Activated T-cell treated with anti-CD3 and anti-CD28 coated beads for 48 hours (primary cell): ENCODE measurements around the gene NAT8L.

Experiments
- DNase-seq: peaks from one replicate; pipeline ENCODE4 v3.0.0-alpha.2; 2020; ENCODE audit warnings: low read depth

NAT8L gene

DNA sequence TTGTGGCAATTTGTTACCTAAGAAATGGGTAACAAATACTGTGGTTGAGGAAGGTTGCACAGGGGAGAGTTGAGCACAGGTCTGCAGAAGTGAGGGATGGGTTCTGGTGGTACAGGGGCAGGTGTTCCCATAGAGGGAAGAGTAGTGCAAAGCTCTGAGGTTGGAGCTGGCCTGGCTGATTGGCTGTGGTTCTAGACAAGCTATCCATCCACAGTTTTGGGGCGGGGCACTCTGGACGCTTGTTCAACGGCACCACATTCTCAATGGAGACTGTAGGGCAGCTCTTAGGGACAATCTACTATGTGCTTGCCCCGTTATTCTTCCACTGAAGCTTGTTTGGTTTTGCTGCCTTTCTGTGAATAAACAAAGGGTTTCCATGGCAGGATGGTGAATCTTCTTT is 35.4 kb downstream of the NAT8L start:
- DNase-seq, result no peak

DNA sequence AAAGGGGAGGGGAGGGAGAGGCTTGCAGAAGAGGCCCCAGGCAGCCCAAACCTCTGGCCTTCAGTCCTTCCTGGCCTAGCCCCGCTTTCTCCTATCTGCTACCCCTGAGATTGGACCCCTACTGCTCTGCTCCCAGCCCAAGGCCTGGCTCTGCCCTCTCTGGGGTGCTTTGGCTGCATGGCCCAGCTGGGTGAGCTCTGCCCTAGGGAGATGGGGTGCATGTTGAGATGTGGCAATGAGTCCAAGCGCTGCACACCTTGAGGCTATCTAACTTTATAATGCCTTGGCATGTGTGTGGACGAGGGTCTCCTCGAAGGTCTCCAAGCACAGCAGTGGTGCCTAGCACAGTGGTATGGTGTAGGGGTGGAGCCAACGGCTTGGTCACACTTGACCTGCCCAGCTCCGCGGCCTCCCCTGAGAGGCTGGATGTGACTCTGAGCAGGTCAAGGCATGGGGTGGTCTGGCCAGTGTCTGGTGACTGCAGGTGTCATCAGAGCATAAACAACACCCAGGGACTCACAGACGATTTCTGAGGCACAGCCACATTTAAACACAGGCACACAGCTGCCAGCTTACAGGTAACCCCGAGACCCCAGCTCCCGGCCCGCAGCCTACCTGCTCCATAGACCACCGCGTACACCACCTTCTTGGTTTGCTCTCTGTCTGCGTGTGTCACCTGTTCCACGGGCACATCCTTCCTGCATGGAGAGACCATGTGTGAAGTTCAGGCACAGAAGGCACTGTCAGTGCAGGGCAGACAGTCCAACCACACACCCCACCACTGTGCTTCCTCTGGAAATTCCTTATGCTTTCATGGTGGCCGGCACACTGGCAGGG is 36.3 kb downstream of the NAT8L start:
- no peak for DNase-seq

DNA sequence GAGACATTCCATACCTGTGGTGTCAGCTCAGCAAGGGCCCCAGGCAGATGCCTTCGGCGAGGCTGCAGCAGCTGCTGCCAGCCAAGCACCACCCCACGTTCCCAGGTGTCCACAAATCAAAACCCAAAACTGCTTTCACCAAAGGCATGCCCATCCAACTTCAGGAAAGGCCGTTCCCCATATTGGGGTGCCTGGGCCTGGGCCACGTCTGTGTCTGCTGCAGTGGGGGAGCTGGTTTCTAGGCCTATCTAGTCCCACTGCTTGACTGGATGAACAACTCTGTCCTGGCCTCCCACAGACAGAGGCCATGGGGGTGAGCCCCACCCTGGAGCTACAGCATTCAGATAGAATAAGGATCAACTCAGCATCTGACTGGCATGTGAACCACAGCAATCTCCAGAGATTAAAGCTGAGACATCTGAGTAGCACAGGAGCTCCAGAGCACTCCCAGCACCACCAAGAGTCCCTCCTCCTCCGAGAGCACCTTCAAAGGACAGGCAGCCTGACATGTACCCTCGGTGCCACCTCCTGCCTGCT is 37.0 kb downstream of the NAT8L start:
- no peak for DNase-seq

DNA sequence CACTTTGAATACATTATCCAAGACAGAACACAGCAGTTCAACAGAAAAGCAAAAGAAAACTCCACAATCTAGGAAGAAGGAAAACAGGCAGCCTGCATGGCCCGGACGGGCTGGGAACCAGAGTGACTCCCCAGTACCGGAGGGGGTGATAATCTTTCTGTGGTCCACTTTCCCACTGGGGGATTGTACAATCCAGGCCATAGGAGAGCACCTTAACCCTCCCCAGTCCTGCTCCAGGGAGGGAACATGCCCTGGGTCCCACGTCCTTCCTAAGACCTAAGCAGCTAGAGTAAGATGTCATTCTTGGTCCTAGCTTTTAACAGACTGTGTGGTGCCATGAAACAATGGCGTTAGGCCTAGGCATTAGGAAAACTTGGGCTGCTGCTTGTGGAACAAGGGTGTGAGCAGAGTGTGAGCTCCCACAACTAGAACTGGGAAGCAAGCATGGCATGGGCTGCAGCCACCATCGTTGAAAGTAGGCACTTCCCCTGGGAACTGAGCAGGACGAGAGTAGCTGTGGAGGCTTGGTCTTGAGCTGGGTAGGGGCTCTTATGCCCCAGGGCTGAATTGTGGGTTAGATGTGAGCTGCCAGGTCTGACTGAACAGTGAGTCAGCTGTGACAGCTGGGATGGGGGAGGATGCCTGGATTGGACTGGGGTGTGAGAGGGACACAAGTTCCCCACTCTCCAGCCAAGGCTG is 42.4 kb downstream of the NAT8L start:
- DNase-seq, result no peak

DNA sequence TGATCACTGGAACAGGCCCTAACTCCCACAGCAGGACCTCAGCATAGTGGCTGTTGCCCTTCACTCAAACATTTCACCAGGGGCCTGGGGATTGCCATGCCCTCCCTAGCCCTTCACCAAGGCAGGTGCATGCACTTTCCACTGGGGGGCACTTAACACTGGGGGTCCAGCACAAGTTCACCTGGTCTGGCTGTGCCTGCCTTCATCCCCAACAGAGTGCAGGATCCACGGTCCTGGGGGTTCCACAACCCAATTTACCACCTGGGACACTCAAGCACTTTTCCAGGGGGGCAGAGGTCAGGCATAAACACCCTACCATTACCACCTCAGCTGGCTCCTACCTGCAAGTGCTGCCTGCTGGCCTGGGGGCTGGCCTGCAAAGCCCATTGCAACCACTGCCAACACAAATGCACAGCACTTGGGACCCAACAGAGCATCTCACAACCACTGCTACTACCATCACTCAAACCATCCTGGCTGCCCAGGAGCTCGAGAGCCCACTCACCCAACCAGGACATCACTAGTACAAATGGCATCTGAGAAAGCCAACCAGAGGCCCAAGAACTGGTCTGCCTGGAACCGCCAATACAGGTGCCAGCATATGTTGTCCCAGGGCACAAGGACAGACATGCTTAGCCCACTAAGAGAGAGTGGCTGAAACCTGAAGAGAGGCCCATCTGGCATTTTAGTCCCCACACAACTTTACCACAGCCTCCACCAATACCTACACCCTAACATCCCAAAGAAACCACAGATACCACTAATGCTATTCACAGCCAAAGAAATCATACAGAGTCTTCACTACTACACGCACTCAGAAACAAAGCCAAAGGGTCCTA is 43.1 kb downstream of the NAT8L start:
- DNase-seq, result no peak

DNA sequence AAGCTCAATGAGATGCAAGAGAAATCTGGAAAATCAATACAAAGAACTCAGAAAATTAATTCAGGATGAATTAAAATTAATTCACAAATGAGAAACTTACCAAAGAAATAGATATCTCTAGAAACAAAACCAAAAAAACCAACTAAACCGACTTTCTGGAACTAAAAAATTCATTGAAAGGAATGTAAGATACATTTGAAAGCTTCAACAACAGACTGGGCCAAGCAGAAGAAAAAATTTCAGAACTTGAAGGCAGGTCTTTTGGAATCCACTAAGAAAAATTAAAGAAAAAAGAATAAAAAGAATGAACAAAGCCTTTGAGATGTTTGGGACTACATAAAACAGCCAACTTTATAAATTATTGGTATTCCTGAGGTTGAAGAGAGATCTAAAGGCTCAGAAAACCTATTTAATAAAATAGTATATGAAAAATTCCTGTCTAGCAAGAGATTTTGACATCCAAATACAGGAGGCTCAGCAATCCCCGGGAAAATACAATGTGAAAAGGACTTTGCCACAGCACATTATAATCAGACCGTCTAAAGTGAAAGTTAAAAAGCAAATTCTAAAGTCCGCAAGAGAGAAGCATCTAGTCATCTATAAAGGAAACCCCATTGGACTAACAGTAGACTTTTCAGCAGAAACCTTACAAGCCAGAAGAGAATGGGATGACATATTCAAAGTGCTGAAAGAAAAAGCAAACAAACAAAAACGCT is 44.2 kb downstream of the NAT8L start:
- no peak for DNase-seq

DNA sequence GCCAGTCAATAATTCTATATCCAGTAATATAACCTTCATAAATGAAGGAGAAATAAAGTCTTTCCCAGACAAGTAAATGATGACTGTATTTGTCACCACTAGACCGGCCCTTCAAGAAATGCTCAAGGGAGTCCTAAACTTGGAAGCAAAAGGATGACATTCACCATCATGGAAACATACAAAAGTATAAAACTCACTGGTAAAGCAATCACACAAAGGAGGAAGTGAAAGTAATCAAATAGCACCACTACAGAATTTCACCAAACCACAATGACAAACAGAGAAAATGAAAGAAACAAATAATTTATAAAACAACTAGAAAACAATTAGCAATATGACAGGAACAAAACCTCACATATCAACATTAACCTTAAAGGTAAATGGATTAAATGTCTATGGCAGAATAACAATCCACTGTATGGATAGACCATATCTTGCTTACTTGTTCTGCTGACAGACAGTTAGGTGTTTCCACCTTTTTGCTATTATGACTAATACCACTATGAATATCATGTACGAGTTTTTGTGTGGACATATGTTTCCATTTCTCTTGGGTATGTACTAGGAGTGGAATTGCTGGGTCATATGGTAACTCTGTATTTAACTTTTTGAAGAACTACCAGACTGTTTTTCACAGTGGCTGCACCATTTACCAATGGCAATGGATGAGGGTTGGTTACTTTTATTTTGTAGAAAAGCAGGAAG is 44.9 kb downstream of the NAT8L start:
- no peak for DNase-seq

DNA sequence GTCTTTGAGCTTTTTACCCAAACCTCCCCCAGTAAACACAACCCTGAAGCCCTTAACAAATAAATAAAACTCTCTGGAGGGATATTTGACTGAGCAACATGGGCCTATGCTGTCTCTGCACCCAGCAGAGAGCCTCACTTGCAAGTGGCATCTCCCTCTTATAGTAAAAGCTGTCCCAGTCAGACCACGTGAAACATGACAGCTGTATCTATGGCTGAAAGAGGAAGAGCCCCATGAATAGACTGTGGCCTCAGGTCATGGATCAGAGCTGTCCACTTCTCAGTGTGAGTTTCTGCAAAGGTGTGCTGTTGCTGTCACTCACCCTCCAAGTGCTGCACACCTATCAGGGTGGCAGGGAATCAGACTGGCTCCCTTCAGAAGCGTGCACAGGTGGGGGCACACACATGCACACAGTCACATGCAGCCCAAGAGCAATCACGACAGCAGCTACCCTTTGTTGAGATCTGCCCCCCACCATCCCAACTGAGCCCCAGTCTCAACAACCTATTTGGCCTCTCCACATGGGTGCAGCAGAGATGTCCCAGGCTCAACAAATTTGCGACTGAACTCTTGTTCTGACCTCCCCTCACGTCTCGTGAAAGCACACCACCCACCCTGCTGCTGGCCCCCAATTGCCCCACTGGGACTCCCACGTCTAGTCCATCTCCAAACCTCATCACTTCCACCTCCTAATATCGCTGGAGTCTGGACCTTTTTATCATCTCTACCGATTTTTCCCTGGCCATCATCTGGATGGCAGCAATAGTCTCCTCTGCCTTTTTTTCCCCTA is 45.6 kb downstream of the NAT8L start:
- DNase-seq, result no peak

DNA sequence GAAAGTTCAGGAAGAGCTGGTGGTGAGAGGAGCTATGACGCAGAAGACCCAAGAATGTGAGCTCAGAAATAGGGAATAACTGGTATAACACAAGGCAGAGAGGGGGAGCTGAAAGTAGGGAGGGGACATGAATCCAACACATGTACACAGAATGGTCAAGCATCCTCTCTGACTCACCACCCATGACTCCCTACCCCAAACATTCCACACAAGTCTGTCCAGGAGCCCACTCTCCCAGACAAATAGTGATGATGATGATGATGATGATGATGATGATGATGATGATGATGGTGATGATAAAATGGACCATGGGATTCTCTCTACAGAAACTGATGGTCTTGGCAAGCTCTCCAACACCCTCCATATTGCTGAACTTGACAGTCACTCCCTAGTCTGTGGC is 46.4 kb downstream of the NAT8L start:
- no peak for DNase-seq

DNA sequence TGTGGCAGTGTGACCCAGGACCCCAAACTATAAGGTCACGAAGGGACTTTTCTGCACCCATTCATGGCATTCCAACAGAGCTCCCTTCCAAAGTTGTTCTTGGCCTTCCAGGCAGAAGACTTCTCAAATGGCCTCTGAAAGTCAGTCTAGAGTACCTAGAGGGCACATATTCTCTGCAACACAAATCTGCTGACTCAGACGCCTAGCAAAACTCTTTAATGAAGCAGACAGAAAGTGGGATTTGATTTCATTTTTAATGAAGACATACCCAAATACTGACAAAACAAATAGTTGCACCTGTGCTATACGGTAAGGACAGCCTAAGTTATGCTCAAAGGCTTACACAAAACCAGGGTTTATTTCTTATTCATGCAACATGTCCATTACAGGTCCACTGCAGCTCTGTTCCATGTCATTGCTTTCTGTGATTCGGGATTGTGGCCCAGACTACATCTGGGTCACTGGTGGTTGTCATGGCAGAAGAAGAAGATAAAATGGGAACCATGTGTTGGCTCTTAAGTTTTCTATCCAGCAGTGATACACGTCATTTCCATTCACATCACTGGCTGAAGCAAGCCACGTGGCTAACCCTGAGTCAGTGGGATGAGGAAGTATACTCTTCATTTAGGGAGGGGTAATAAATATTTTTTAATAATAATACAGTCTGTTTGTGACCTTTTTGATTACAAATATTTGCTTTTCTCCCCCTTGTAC is 57.7 kb downstream of the NAT8L start:
- DNase-seq, result no peak
